VCaP (cell line): ENCODE measurements around the gene AP1S2.

Experiments
- H3K27ac ChIP-seq: fragments of 450-650 bp; 2 replicates; pipeline ENCODE4 v1.5.1; 2017
- CTCF ChIP-seq: fragments of 450-650 bp; conservative IDR thresholded peaks from 2 replicates; pipeline ENCODE4 v1.5.1; 2017; ENCODE audit warnings: mild to moderate bottlenecking, moderate library complexity

The AP1S2 gene

GRCh38 chrX:15854712-15855567 lies at the start of gene AP1S2:
TSS of gene AP1S2 (minus strand) at chrX:15854813. CDS start at chrX:15852524, 2,289 bp downstream.
- peak within 1 kb of the TSS; percentile 83 for H3K27ac ChIP-seq
- no peak for TF ChIP-seq CTCF

- no peak overlapping the region for H3K27ac ChIP-seq
- no peak for TF ChIP-seq CTCF
Observed at GRCh38 chrX:15903186-15903681, 48.6 kb upstream of the AP1S2 start.

- TF ChIP-seq CTCF, result no peak
- no peak overlapping the region for H3K27ac ChIP-seq
Observed at GRCh38 chrX:15895334-15895733, 40.7 kb upstream of the AP1S2 start.

GRCh38 chrX:15894724-15895123 lies 40.1 kb upstream of the AP1S2 start:
- no peak for TF ChIP-seq CTCF
- H3K27ac ChIP-seq, result no peak overlapping the region

GRCh38 chrX:15890463-15890862 lies 35.9 kb upstream of the AP1S2 start:
- H3K27ac ChIP-seq, result no peak overlapping the region
- no peak for TF ChIP-seq CTCF

- H3K27ac ChIP-seq, result no peak overlapping the region
- TF ChIP-seq CTCF, result no peak
Observed at GRCh38 chrX:15888062-15888461, 33.4 kb upstream of the AP1S2 start.

- no peak for TF ChIP-seq CTCF
- no peak overlapping the region for H3K27ac ChIP-seq
Observed at GRCh38 chrX:15883540-15883863, 28.9 kb upstream of the AP1S2 start.
